Mesendoderm (in vitro differentiated cells): Measurements from ENCODE around the gene LSG1.

ENCODE experiments used
- DNase-seq: peaks from one replicate; pipeline ENCODE4 v3.0.0; 2013
- H2AK5ac ChIP-seq: 2 replicates; pipeline ENCODE4 v1.6.1; 2013; ENCODE audit warnings: low read length, inconsistent platforms
- H2BK120ac ChIP-seq: 2 replicates; pipeline ENCODE4 v1.6.1; 2013; ENCODE audit warnings: low read depth, mild to moderate bottlenecking, low read length, moderate library complexity, mixed read lengths
- H2BK15ac ChIP-seq: replicated peaks from 2 replicates; pipeline ENCODE4 v1.6.1; 2013; ENCODE audit warnings: low read depth, mild to moderate bottlenecking, moderate library complexity
- H2BK5ac ChIP-seq: 2 replicates; pipeline ENCODE4 v1.6.1; 2013; ENCODE audit warnings: low read length, inconsistent platforms
- H3K18ac ChIP-seq: 2 replicates; pipeline ENCODE4 v1.6.1; 2013; ENCODE audit warnings: mild to moderate bottlenecking, low read length, mixed read lengths
- H3K23ac ChIP-seq: one replicate; pipeline ENCODE4 v1.6.1; 2013; ENCODE audit warnings: low read length
- H3K27ac ChIP-seq: 2 replicates; pipeline ENCODE4 v1.5.1; 2013; ENCODE audit warnings: low read depth, mild to moderate bottlenecking, inconsistent platforms, low read length, moderate library complexity
- H3K27me3 ChIP-seq: 2 replicates; pipeline ENCODE4 v1.6.1; 2013; ENCODE audit warnings: low read length, control low read depth, mild to moderate bottlenecking, inconsistent platforms; ENCODE audit not compliant: insufficient read depth, poor library complexity
- H3K36me3 ChIP-seq: 2 replicates; pipeline ENCODE4 v1.6.1; 2013; ENCODE audit warnings: low read length, inconsistent platforms; ENCODE audit not compliant: control insufficient read depth, insufficient read depth
- H3K4ac ChIP-seq: one replicate; pipeline ENCODE4 v1.6.1; 2013; ENCODE audit warnings: low read depth, mild to moderate bottlenecking, low read length, moderate library complexity
- H3K4me1 ChIP-seq: 2 replicates; pipeline ENCODE4 v1.6.1; 2013; ENCODE audit warnings: low read depth, low read length, inconsistent platforms; ENCODE audit not compliant: control insufficient read depth
- H3K4me2 ChIP-seq: 2 replicates; pipeline ENCODE4 v1.6.1; 2013; ENCODE audit warnings: low read length
- H3K4me3 ChIP-seq: 2 replicates; pipeline ENCODE4 v1.5.1; 2013; ENCODE audit warnings: mild to moderate bottlenecking, low read length
- H3K56ac ChIP-seq: one replicate; pipeline ENCODE4 v1.6.1; 2013; ENCODE audit warnings: low read length
- H3K79me1 ChIP-seq: 2 replicates; pipeline ENCODE4 v1.6.1; 2013; ENCODE audit warnings: low read length, inconsistent platforms
- H3K79me2 ChIP-seq: 2 replicates; pipeline ENCODE4 v1.6.1; 2013; ENCODE audit warnings: mild to moderate bottlenecking, low read length; ENCODE audit not compliant: control insufficient read depth, insufficient read depth
- H3K9ac ChIP-seq: 2 replicates; pipeline ENCODE4 v1.6.1; 2013; ENCODE audit warnings: low read length, inconsistent platforms
- H4K5ac ChIP-seq: one replicate; pipeline ENCODE4 v1.6.1; 2013; ENCODE audit warnings: low read length
- H4K8ac ChIP-seq: one replicate; pipeline ENCODE4 v1.6.1; 2013; ENCODE audit warnings: low read depth, mild to moderate bottlenecking, control low read depth, low read length, moderate library complexity
- WGBS: extraction: QIAGEN DNeasy Blood & Tissue Kit; methylation state at CpG from one replicate; pipeline ENCODE4 v1.1.7; 2013; ENCODE audit warnings: low lambda C conversion rate, missing lambda C conversion rate; ENCODE audit not compliant: insufficient coverage; ENCODE audit errors: extremely low coverage; 5-methylcytosine and 5-hydroxymethylcytosine counted together

Gene LSG1

DNA sequence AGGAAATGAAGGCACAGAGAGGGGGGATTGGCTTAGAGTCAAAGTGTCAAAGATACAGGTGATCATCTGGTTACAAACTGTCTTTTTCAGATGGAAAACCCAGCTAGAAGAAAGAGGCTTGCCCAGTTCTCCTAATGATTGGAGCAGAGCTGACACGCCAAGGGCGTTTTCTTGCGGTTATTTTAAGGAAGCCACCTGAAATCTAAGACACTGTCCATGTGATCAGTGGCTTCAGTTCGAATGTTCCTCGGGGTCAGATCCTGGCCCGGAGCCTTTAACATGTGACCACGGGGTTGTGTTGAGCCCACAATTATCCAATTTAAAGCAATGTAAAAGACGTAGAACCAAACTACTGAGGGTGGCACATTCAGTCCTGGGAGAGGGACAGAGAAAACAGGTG, 33.2 kb upstream of the LSG1 start:
- Histone ChIP-seq H2AK5ac (no peak overlapping the region), H2BK15ac (no peak overlapping the region), H3K27ac (no peak overlapping the region), H3K4me1 (no peaks in the 10 kb centered on the region), H3K56ac (no peak overlapping the region), H4K8ac (no peak overlapping the region), H3K18ac (no peak overlapping the region), H4K5ac (no peak overlapping the region), H3K79me1 (no peaks in the 10 kb centered on the region), H2BK5ac (no peak overlapping the region), H3K36me3 (no peaks in the 10 kb centered on the region), H3K9ac (no peak overlapping the region), H3K4me3 (no peak overlapping the region), H3K4me2 (no peak overlapping the region), H2BK120ac (no peak overlapping the region), H3K27me3 (no peaks in the 10 kb centered on the region), H3K79me2 (no peaks in the 10 kb centered on the region), H3K4ac (no peak overlapping the region), H3K23ac (no peak overlapping the region)
- DNase-seq: no peak
- no CpG with 5 or more reads among the region's 8 CpGs for WGBS

DNA sequence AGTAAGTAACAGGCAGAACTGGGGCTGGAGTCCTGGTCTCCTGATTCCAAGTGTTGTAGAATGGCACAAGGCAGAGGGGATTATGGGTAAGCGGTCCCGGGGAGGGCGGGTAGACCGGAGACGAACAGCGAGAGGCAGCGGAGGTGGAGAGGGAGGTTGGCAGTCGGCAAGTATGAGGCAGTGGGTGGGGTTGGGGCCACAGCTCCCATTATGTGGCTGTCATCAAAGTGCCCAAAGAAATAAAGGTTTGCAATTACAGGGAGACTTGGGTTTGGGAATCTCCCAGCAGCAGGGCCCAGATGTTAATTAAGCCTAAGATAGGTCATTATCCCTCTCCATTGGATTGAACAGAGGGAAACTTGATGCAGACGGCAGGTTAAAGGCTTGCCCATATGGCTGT, 30.6 kb upstream of the LSG1 start:
- Histone ChIP-seq H3K9ac (no peak overlapping the region), H2BK5ac (no peak overlapping the region), H2BK120ac (no peak overlapping the region), H3K79me2 (no peaks in the 10 kb centered on the region), H3K56ac (no peak overlapping the region), H3K23ac (no peak overlapping the region), H3K27ac (no peak overlapping the region), H2AK5ac (no peak overlapping the region), H3K4ac (no peak overlapping the region), H3K18ac (no peak overlapping the region), H3K4me3 (no peak overlapping the region), H3K36me3 (no peaks in the 10 kb centered on the region), H4K5ac (no peak overlapping the region), H3K27me3 (no peaks in the 10 kb centered on the region), H3K4me1 (no peaks in the 10 kb centered on the region), H4K8ac (no peak overlapping the region), H3K4me2 (no peak overlapping the region), H2BK15ac (no peak overlapping the region), H3K79me1 (no peaks in the 10 kb centered on the region)
- DNase-seq: no peak
- WGBS: no CpG with 5 or more reads among the region's 9 CpGs

DNA sequence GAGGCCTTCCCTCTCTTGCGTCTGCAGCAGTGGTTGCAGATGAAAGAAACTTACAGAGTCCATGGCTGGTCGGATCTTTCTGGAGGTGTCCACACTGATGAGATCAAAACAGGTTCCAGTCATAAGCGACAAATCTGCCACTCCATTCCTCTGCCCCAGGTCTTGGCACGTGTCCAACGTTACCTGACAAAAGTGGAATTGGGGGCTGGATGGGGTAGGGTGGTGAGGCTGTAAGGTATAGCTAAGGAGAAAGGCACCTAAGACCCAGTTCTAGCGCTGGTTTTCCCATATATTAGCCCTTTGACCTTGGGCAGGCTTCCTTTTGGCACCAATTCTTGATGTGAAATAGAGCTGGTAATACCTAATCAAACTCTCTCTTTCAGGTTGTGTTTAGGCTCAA, 24.7 kb upstream of the LSG1 start:
- Histone ChIP-seq H3K4me2 (no peak overlapping the region), H3K23ac (no peak overlapping the region), H3K79me2 (no peaks in the 10 kb centered on the region), H3K36me3 (no peaks in the 10 kb centered on the region), H3K4me3 (no peak overlapping the region), H3K27me3 (no peaks in the 10 kb centered on the region), H3K9ac (no peak overlapping the region), H3K4me1 (no peaks in the 10 kb centered on the region), H3K79me1 (no peaks in the 10 kb centered on the region), H2BK15ac (no peak overlapping the region), H3K18ac (no peak overlapping the region), H3K4ac (no peak overlapping the region), H2BK5ac (no peak overlapping the region), H2AK5ac (no peak overlapping the region), H3K27ac (no peak overlapping the region), H2BK120ac (no peak overlapping the region), H3K56ac (no peak overlapping the region), H4K5ac (no peak overlapping the region), H4K8ac (no peak overlapping the region)
- no CpG with 5 or more reads among the region's 6 CpGs for WGBS
- DNase-seq: no peak

DNA sequence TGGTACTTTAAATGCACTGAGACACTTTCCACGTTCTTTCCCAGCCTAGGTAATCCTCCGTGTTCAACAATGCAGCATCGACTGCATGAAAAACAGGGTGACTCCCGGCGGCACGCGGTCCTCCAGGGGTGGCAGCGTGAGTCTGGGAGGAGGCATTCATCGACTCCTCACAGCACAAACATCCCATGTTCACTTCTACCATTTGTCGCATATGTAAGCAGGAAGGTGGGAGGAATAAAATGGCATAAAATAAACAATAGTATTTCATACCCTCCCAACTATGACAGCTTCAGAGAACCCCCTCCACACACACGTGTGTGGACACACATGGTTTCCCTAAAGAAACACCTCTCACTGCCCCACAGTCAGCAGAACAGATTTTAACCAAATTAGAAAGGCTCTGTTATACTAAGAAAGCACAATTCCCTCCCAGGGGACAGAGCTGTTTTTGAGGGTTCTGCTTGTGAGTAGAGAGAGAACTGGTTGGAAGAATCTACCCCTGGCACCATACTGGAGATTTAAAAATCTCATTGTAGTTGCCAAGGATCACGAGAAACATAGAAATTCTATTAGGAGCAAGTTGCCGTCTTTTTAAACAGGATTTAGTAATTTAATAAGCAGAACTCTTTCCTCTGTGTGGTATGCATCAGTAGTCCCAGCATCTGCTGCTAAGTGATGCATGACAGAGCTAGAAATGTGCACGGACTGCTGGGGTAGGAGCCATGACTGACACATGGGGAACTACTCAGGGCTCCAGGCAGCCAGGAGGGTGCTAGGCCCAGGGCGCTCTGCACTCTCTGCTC, 19.7 kb upstream of the LSG1 start:
- H3K36me3 ChIP-seq: no peaks in the 10 kb centered on the region
- H4K8ac ChIP-seq: no peak overlapping the region
- DNase-seq: no peak
- no peak overlapping the region for H4K5ac ChIP-seq
- no peak overlapping the region for H3K27ac ChIP-seq
- no peak overlapping the region for H2AK5ac ChIP-seq
- no peaks in the 10 kb centered on the region for H3K27me3 ChIP-seq
- H3K4ac ChIP-seq: no peak overlapping the region
- H3K9ac ChIP-seq: no peak overlapping the region
- H3K4me2 ChIP-seq: no peak overlapping the region
- no CpG with 5 or more reads among the region's 15 CpGs for WGBS
- H3K18ac ChIP-seq: no peak overlapping the region
- H3K4me3 ChIP-seq: no peak overlapping the region
- no peak overlapping the region for H3K56ac ChIP-seq
- no peak overlapping the region for H2BK15ac ChIP-seq
- H3K4me1 ChIP-seq: no peaks in the 10 kb centered on the region
- no peaks in the 10 kb centered on the region for H3K79me1 ChIP-seq
- H2BK120ac ChIP-seq: no peak overlapping the region
- no peak overlapping the region for H2BK5ac ChIP-seq
- no peak overlapping the region for H3K23ac ChIP-seq
- no peaks in the 10 kb centered on the region for H3K79me2 ChIP-seq

DNA sequence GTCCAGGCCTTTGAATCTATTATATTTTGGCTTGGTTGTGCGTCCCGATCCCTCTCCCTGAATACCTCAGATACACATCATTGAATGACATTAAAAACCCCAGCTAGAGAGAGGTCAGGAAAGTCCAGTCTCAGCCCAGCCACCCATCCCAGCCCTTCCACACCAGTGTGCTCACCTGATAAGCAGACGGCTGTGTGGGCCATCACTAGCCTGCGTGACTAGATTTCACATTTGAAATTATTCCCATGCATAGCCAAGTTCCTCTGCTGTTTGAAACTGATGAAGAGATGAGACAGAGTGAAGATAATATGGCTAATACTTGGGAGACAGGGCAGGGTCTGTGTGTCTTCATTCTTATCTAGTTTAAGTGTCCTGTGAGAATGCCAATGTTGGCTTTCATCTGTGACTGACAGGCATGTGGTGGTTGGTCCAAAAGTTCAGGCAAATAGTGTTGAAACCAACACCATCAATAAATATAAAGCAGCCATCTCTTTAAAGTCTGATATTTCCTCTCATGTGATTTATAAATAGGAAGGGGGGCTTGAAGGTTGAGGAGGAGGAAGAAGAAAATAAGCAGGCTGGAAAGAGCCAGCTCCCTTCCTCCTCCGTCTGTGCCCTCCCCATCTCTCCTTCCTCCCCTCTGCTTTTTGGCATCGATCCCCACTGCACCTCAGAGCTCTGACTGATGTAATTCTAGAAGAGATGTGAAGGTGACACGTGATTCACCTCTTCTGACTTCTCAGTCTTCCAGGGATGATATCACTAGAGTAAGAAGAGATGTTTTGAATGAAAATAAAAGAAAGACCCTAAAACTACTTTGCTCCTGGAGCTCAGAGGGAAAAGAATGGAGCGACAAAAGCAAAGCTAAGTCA, 18.7 kb upstream of the LSG1 start:
- Histone ChIP-seq H2BK5ac (no peak overlapping the region), H3K79me2 (no peaks in the 10 kb centered on the region), H3K4ac (no peak overlapping the region), H4K5ac (no peak overlapping the region), H3K4me2 (no peak overlapping the region), H2BK120ac (no peak overlapping the region), H3K27me3 (peaks cover 4% of the 10 kb centered on the region), H3K9ac (no peak overlapping the region), H3K4me3 (no peak overlapping the region), H3K36me3 (no peaks in the 10 kb centered on the region), H3K27ac (no peak overlapping the region), H4K8ac (no peak overlapping the region), H2BK15ac (no peak overlapping the region), H3K18ac (no peak overlapping the region), H2AK5ac (no peak overlapping the region), H3K23ac (no peak overlapping the region), H3K4me1 (no peaks in the 10 kb centered on the region), H3K79me1 (no peaks in the 10 kb centered on the region), H3K56ac (no peak overlapping the region)
- DNase-seq: peak; percentile 43
- no CpG with 5 or more reads among the region's 8 CpGs for WGBS
